A204.1 (cell line): ENCODE data around the gene STX17.
A peak's percentile ranks its signal among the peaks of the same experiment; 100 is the strongest.

Source experiments
- FAIRE-seq: peaks from 2 replicates; lab custom pipeline; 2012; peaks lifted over from hg19 to GRCh38; lab: Jason Lieb, UNC

STX17 gene

DNA sequence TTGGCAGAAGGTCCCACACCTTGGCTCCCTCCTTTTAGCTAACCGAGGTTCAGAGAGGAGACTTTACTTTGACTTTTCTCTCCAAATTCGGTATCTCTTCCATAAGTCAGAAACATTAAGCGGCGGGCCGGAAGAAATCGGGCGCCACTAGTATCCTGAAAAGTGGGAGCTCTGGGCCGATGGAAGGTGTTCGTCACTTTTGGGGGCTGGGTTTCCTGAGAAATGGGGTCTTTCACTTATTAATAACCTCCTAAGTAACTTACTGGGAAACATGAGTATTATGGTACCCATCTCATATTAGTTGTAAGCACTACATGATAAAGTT lies 716 bp downstream of the STX17 start:
- FAIRE-seq: no peak

DNA sequence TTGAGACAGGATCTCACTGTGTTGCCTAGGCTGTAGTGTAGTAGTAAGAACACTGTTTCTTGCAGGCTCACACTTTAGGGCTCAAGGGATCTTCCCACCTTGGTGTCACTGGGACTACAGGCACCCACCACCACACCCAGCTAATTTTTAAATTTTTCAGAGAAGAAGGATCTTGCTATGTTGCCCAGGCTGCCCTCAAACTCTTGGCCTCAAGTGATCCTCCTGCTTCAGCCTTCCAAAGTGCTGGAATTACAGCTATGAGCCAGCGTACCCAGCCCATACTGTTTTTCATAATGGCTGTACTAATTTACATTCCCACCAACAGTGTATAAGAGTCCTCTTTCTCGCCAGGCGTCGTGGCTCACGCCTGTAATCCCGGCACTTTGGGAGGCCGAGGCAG lies 5.1 kb downstream of the STX17 start:
- FAIRE-seq: no peak

GRCh38 chr9:99916650-99917049 lies 10.2 kb downstream of the STX17 start:
- no peak for FAIRE-seq

DNA sequence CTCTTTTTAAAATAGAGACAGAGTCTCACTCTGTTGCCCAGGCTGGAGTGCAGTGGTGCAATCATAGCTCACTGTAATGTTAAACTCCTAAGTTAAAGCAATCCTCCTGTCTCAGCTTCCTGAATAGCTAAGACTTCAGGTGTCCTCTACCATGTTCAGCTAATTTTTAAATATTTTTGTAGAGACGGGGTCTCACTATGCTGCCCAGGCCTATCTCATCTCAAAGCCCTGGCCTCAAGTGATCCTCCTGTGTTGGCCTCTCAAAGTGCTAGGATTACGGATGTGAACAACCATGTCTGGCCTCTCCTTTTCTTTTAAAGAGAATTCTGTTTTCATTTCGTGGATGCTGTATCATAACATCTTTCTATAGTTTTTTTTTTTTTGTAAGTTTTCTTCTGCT lies 11.7 kb downstream of the STX17 start:
- no peak for FAIRE-seq

DNA sequence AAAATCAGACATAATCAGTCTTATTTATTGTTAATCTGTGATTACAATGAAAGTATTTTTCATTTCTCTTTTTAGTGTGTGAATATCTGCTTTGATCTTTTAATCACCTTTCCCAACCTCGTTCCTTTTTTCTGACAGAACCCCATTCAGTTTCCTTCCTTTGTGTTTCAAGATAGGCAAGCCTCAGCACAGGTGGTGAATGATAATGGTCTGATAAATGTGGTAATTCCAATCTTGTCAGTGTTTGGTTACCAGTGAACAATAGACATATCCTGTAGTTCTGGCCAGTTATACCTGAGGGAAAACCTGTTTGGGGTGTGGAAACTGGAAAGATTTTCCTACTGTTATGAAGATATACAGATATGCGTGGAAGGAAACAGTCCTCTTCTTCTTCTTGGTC lies 13.5 kb downstream of the STX17 start:
- no peak for FAIRE-seq

DNA sequence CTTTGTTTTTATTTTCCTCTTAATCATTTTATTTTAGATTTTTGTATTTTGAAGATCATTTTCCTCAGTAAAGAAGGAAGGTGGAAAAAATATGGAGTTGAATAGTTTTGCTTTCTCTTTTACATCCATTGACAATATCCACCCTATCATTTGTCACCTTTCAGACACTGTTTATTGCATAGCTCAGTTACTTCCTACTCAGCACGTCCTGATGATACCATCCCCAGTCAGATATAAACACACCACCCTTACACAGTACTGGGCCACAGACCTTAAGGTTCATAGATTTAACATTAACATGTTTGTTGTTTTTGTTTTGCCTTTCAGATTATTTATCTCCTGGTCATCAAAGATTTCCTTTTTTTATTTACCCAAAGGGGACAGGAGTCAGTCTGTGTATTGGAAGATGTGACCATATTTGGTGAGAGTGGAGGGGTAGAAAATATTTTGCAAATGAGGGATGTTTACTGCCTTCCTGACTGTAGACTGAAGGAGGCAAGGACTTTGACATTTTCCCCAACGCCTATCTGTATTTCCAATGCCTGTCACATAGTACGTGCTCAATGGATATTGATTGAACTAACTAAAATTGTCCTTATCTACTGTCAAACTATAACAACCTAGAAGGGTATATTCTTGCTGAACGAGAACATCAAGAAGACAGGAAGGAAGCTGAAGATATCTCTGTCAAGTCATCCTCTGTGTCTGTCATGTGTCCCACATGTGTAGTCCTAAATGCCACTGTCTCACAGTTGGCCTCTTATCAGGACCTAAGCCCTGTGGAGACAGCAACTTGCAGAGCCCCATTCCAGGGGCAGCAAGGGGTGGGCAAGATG lies 15.6 kb downstream of the STX17 start:
- FAIRE-seq: no peak

DNA sequence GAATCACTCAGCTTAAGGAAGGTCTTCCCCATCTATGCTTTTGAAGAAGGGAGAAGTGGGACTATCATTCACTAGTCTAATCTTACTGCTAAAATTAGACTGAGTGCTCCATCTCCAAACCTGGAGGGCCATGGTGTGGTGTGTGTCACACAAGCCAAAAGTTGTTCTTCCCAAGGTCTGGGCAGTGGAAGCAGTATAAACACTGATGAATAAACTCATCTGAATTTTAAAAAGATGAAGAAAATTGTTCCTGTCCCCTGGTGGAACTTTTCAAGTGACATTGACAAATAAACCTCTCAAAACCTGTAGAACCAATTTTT lies 16.2 kb downstream of the STX17 start:
- FAIRE-seq: no peak

- peak; percentile 19 for FAIRE-seq
Measured at GRCh38 chr9:99925541-99925940, 19.1 kb downstream of the STX17 start.

- FAIRE-seq: no peak
Measured at GRCh38 chr9:99929652-99930051, 23.2 kb downstream of the STX17 start.

DNA sequence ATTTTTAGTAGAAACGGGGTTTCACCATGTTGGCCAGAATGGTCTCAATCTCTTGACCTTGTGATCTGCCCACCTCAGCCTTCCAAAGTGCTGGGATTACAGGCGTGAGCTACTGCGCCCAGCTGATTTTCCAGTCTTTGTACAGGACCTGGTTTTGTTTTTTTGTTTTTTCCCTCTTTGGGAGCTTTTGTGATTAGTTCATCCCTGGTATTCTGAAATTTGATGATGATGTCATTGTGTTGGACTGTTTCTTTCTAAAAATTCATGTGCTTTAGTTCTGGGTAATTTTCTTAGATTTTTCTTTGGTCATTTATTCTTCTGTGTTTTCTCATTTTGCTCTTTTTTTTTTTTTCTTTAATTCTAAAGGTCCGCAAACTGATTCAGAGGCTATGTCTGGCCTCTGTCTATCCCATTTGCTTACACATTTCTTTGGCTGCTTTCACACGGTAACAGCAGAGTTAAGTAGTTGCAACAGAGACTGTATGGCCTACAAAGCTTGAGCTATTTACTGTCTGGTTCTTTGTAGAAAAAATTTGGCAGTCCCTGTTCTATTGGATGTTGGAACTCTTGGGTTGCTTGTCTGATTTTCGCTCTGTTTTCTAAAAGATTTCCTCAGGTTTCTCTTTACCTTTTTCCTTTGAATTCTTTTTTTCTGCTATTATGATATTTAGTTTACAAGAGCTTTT lies 24.8 kb downstream of the STX17 start:
- FAIRE-seq: no peak

GRCh38 chr9:99936947-99937587 lies 30.6 kb downstream of the STX17 start:
- no peak for FAIRE-seq

DNA sequence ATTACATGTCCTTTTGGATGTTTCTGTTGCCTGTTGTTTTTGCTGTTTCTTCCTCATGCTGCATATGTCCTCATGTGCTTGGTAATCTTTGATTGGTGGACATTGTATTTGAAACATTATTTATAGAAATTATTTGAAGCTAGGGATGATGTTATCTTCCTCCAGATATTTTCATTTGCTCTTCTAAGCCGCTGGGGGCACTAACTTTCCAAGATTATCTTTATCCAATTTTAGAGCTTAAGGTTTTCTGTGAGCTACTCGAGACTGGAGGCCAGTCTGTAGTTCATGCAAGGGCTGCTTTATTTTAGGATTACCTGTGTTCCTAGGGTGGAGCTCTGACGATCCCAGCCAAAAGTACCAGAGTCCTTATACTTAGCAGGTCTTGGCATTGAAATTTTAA lies 40.9 kb downstream of the STX17 start:
- no peak for FAIRE-seq

DNA sequence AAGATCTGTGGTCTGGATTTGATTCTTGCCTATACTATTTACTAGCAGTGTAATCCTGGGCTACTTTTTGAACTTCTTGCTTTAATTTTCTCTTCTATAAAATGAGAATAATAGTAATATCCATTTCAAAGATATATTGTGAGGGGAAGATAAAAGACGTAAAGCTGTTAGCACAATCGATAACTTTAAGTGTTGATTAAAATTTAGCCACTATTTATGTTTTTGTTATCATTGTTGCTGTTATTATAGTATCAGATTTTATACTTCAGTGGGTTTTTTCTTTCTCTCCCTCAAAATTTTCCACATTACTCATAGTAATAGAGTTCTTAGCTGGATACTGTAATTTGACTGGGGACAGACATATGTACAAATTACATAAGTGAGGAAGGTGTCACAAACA lies 42.0 kb downstream of the STX17 start:
- no peak for FAIRE-seq

DNA sequence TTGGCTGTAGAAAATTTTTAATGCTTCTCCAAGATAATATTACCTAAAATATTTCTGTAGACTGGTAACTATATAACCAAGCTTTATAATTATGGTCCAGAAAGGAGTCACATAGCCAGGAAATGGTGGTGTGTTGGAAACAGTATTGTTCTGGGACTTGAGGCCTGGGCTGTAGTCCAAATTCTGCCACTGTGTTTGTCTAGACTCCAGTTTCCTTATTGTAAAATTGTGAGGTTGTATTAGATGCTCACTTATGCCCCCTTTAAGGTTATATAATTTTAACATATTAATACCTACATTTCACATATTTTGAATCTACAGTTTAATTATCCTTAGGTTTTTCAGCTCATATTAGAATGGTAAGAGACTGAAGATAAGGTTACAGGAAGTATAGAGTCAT lies 42.4 kb downstream of the STX17 start:
- no peak for FAIRE-seq

DNA sequence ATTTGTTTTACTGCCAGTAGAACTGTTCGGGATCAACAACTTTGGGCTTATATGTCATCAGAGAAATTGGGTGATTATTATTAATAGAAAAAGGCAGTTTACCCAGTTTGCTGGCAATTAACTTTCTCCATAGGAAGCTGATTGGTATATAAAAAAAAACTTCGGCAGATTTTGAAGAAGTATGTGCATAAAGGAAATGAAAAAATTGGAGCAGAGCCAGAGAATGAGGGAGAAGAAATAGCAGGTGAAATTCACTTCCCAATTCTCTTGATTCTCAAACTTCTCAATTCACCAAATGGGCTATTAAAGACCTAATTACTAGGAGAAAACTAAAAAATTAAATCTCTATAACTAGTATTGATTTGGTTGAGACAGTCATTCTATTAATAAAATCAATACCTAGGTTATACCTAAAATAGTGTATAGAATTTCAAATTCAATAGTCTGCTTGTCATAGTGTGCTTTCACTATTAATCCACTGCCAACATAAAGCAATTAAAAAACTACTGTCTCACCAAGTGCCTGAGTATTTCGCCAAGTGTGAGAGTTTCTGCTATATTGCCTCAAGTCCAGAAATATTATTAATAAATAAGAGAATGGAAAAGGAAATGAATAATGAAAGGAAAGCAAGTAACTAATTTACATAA lies 47.5 kb downstream of the STX17 start:
- FAIRE-seq: no peak

DNA sequence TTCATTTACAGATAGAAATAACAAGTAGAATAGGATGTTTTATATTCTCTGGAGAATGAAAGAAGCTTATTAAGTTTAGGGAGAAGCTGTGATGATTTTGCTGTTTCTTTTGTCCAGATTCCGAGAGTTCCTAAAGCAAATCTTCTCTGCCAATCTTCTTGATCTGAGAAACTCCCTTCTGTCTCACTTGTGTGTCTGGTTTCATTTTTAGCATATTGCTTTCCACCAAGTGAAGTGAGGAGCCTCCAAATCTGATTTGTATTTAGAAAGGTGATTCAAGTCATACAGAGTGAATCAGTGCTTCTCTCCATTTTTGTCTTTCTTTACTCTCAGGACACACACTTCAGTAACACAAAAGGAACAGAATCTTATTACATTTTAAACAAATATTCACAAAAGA lies 48.4 kb downstream of the STX17 start:
- no peak for FAIRE-seq

DNA sequence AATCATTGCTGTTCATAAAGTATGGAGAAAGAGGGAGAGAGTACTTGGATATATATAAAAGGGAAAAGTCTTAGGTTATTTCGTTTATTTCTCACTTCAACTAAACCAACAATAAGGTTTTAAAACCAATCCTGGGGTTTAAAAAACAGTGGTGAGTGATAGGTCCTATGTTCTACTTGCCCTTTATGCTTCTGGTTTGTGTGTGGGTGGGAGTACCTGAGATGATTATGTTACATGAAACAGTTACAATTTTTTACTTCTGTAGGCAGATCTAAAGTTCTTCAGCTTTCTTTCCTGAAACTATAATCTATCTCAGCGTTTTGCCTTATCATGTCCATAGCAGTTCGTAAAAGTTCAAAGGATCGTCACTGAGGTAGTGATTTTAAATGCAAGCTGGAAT lies 49.2 kb downstream of the STX17 start:
- FAIRE-seq: no peak

DNA sequence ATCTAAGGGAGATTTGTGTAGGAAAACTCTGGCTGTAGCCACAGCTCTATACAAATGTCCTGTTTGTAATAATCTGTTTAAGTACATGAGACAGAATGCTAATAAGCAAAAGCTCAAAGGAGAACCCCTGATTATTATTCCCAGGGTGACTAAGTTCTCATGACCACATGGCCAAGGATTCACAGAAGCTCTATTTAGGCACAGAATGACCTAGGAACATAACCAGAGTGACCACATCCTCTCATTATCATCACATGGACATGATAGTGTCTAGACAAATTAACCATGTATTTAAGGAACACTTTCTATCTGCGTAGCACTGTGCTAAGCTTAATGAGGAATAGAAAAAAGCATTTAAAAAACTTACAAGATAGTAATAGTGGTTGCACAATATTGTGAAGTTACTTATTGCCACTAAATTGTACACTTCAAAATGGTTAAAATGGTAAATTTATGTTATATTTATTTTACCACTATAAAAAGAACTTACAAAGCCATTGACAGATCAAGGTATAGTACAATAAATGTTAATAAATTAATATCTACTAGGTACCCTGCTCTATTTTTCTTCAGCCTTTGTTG lies 56.3 kb downstream of the STX17 start:
- no peak for FAIRE-seq

- no peak for FAIRE-seq
Measured at GRCh38 chr9:99964336-99964735, 57.9 kb downstream of the STX17 start.

- FAIRE-seq: no peak
Measured at GRCh38 chr9:99966001-99966400, 59.5 kb downstream of the STX17 start.

DNA sequence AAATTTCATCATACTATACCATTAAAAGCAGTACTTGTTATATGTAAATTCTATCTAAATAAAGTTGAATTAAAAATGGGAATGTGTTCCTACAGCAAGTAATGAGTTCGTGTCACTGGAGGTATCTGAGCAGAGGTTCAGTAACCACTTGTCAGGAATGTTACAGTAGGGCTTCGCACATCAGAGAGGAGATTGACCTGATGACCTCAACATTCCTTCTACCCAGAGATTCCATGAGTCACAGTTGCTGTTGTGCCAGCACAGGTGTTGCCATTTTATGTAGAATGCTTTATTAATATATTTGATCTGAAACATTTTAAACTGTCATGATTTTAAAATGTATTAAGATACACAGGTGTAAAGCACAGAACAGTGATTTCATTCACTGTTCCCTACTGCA lies 60.3 kb downstream of the STX17 start:
- FAIRE-seq: no peak

DNA sequence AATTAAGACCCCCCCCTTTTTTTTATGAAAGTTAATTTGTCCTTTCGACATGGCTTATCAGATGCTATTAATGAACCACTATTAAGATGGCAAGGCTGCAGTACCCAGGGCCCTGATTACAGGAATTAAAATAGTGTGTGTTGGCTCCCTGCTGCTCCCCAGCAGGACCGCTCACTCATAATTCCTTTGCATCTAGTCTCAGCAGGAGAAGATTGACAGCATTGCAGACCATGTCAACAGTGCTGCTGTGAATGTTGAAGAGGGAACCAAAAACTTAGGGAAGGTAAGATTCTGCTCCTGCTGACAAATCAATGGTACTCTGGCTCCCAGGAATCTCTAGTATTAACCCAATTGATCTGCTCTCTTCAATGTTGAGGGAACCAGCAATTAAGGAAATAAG lies 61.0 kb downstream of the STX17 start:
- FAIRE-seq: no peak

DNA sequence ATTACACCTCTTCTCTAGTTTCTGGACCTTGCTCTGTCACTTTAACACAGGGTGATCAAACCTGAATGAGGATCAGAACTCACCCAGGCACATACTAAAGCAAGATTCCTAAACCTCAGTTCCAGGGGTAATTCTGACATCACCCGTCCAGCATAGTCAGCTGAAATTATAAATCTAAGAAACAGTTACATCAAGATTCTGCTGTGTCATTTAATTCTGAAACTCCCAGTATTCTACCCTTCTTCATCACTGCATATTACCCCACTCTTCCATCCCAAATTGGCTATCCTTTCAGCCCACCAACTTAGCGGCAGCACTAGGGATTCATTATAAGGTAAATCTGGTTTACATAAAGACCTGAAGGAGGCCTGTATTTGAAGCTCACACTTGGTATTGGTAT lies 64.0 kb downstream of the STX17 start:
- no peak for FAIRE-seq
